H1 (cell line): Measurements from ENCODE around the gene NAGLU. TPM values are rescaled to one million over a fixed set of nuclear protein-coding genes. Genes with fewer than 3 reads are reported as not detected.
A peak's percentile ranks its signal among the peaks of the same experiment; 100 is the strongest.

Source experiments
- CTCF ChIA-PET: fragments of 300-600 bp; sonication (Branson Sonifier 250); formaldehyde crosslinking; loops from one replicate; lab custom pipeline; 2021; ENCODE audit not compliant: partially characterized antibody; lab: Charles Lee
- POLR2A ChIA-PET: fragments of 300-600 bp; sonication (Branson Sonifier 250); formaldehyde crosslinking; loops from one replicate; lab custom pipeline; 2021; ENCODE audit warnings: inconsistent platforms; ENCODE audit not compliant: partially characterized antibody; lab: Charles Lee
- DNase-seq, 2 experiments: peaks; one replicate each; pipeline versions ENCODE4 v3.0.0 to v3.0.0-alpha.2; 2010 to 2022; ENCODE audit warnings: low spot score in 2 of 2, low read depth in 1 of 2, mixed read lengths in 1 of 2
- FAIRE-seq: peaks from 2 replicates; lab custom pipeline; 2011; peaks lifted over from hg19 to GRCh38; lab: Jason Lieb, UNC
- H2AFZ ChIP-seq: 2 replicates; pipeline ENCODE4 v1.8.1; 2012; ENCODE audit warnings: low read length, inconsistent platforms
- H2AK5ac ChIP-seq: 2 replicates; pipeline ENCODE4 v1.6.1; 2013; ENCODE audit warnings: low read depth, low read length
- H2BK120ac ChIP-seq: replicated peaks from 2 replicates; pipeline ENCODE3; 2013; ENCODE audit warnings: low read depth, low read length, inconsistent platforms
- H2BK12ac ChIP-seq: 2 replicates; pipeline ENCODE4 v1.6.1; 2013; ENCODE audit warnings: low read depth, low read length
- H2BK15ac ChIP-seq: 2 replicates; pipeline ENCODE4 v1.6.1; 2013; ENCODE audit warnings: low read length
- H2BK20ac ChIP-seq: 2 replicates; pipeline ENCODE4 v1.6.1; 2013; ENCODE audit warnings: low read length
- H2BK5ac ChIP-seq: 2 replicates; pipeline ENCODE4 v1.6.1; 2013; ENCODE audit warnings: low read depth, low read length
- H3K14ac ChIP-seq: 2 replicates; pipeline ENCODE4 v1.6.1; 2013; ENCODE audit warnings: inconsistent platforms; ENCODE audit not compliant: insufficient read length
- H3K18ac ChIP-seq: 2 replicates; pipeline ENCODE4 v1.6.1; 2013; ENCODE audit warnings: low read length; ENCODE audit errors: extremely low read depth
- H3K23ac ChIP-seq: 2 replicates; pipeline ENCODE4 v1.6.1; 2013; ENCODE audit warnings: inconsistent platforms; ENCODE audit not compliant: insufficient read length
- H3K23me2 ChIP-seq: 2 replicates; pipeline ENCODE4 v1.6.1; 2013; ENCODE audit warnings: low read depth, low read length
- H3K27ac ChIP-seq: 2 replicates; pipeline ENCODE4 v1.6.1; 2011; ENCODE audit warnings: low read depth, low read length, inconsistent platforms
- H3K27me3 ChIP-seq, 4 experiments: replicated peaks in 1 of 4; 1 replicate in 1 of 4; 2 replicates in 3 of 4; pipeline versions ENCODE4 v1.6.1 to v1.8.1; 2011 to 2013; ENCODE audit warnings: low read length in 3 of 4, mild to moderate bottlenecking in 3 of 4, inconsistent platforms in 2 of 4, mixed read lengths in 2 of 4, moderate library complexity in 1 of 4; ENCODE audit not compliant: control insufficient read depth in 3 of 4, insufficient read depth in 3 of 4; ENCODE audit errors: extremely low read depth in 1 of 4
- H3K36me3 ChIP-seq, 4 experiments: 2 replicates each; pipeline versions ENCODE4 v1.6.1 to v1.8.1; 2011 to 2013; ENCODE audit warnings: mild to moderate bottlenecking in 4 of 4, low read length in 3 of 4, moderate library complexity in 2 of 4, control low read depth in 1 of 4, inconsistent platforms in 1 of 4; ENCODE audit not compliant: insufficient read depth in 4 of 4, control insufficient read depth in 2 of 4
- H3K4ac ChIP-seq: replicated peaks from 2 replicates; pipeline ENCODE3; 2013; ENCODE audit warnings: low read length, low read depth, mixed read lengths, inconsistent platforms; ENCODE audit not compliant: insufficient read length
- H3K4me1 ChIP-seq, 4 experiments: replicated peaks in 1 of 4; 1 replicate in 1 of 4; 2 replicates in 3 of 4; pipeline versions ENCODE4 v1.6.1 to v1.8.1; 2011 to 2013; ENCODE audit warnings: low read length in 3 of 4, inconsistent platforms in 2 of 4, mixed read lengths in 1 of 4; ENCODE audit not compliant: insufficient read depth in 4 of 4, control insufficient read depth in 3 of 4
- H3K4me2 ChIP-seq, 2 experiments: 2 replicates each; pipeline versions ENCODE4 v1.6.1 to v1.8.1; 2011 to 2013; ENCODE audit warnings: low read depth in 2 of 2, low read length in 2 of 2, control low read depth in 1 of 2, inconsistent platforms in 1 of 2, mild to moderate bottlenecking in 1 of 2; ENCODE audit not compliant: insufficient read depth in 1 of 2
- H3K4me3 ChIP-seq, 4 experiments: fragments of 200-600, 300-600 bp in 1 of 4; sonication (generic), shearing (Covaris generic), sonication (Bioruptor Twin) in 1 of 4; 2 replicates each; pipeline versions ENCODE4 v1.5.1 to v1.8.1; 2011 to 2016; ENCODE audit warnings: low read length in 4 of 4, low read depth in 3 of 4, control low read depth in 2 of 4, inconsistent platforms in 2 of 4, mild to moderate bottlenecking in 2 of 4, mixed read lengths in 1 of 4, moderate library complexity in 1 of 4; ENCODE audit not compliant: insufficient read depth in 2 of 4; ENCODE audit errors: extremely low read depth in 1 of 4
- H3K56ac ChIP-seq: replicated peaks from 2 replicates; pipeline ENCODE3; 2013; ENCODE audit warnings: low read depth, mild to moderate bottlenecking, mixed read lengths, low read length, inconsistent platforms; ENCODE audit not compliant: insufficient read length
- H3K79me1 ChIP-seq: 2 replicates; pipeline ENCODE4 v1.6.1; 2013; ENCODE audit warnings: low read depth, low read length, control low read depth
- H3K79me2 ChIP-seq, 2 experiments: 2 replicates each; pipeline versions ENCODE4 v1.6.1 to v1.8.1; 2012 to 2013; ENCODE audit warnings: low read length in 2 of 2, mild to moderate bottlenecking in 2 of 2, inconsistent platforms in 1 of 2; ENCODE audit not compliant: insufficient read depth in 2 of 2, control insufficient read depth in 1 of 2
- H3K9ac ChIP-seq, 4 experiments: replicated peaks in 1 of 4; 1 replicate in 1 of 4; 2 replicates in 3 of 4; pipeline versions ENCODE4 v1.6.1 to v1.8.1; 2011 to 2013; ENCODE audit warnings: low read depth in 3 of 4, low read length in 3 of 4, control low read depth in 2 of 4, mild to moderate bottlenecking in 2 of 4, moderate library complexity in 2 of 4, inconsistent platforms in 1 of 4; ENCODE audit errors: extremely low read depth in 1 of 4
- H3K9me3 ChIP-seq, 2 experiments: 2 replicates each; pipeline versions ENCODE4 v1.6.1 to v1.8.1; 2012 to 2013; ENCODE audit warnings: mild to moderate bottlenecking in 2 of 2, moderate library complexity in 2 of 2, control low read depth in 1 of 2, inconsistent platforms in 1 of 2, low read depth in 1 of 2, low read length in 1 of 2, mixed read lengths in 1 of 2; ENCODE audit not compliant: insufficient read depth in 2 of 2
- H4K20me1 ChIP-seq, 2 experiments: replicated peaks in 1 of 2; 2 replicates each; pipeline versions ENCODE3 to v1.8.1; 2011 to 2013; ENCODE audit warnings: inconsistent platforms in 2 of 2, low read length in 2 of 2, mild to moderate bottlenecking in 1 of 2; ENCODE audit not compliant: insufficient read depth in 2 of 2, control insufficient read depth in 1 of 2
- H4K5ac ChIP-seq: 2 replicates; pipeline ENCODE4 v1.6.1; 2013; ENCODE audit warnings: low read length, low read depth, mixed read lengths, inconsistent platforms; ENCODE audit not compliant: insufficient read length
- H4K8ac ChIP-seq: 2 replicates; pipeline ENCODE4 v1.8.0; 2013; ENCODE audit warnings: mild to moderate bottlenecking, moderate library complexity, low read length, inconsistent platforms; ENCODE audit not compliant: insufficient read depth; ENCODE audit errors: extremely low read depth
- H4K91ac ChIP-seq: replicated peaks from 2 replicates; pipeline ENCODE3; 2013; ENCODE audit warnings: low read length, mixed read lengths, inconsistent platforms; ENCODE audit not compliant: insufficient read length
- CHD2 ChIP-seq: IDR thresholded peaks from 2 replicates; pipeline ENCODE4 v1.6.1; 2012; ENCODE audit warnings: low read length, improper control_type of control experiment
- HDAC6 ChIP-seq: IDR thresholded peaks from one replicate; pipeline ENCODE4 v1.7.1; 2012; ENCODE audit warnings: low read depth, mild to moderate bottlenecking, inconsistent platforms, low read length, moderate library complexity
- KDM4A ChIP-seq: IDR thresholded peaks from one replicate; pipeline ENCODE4 v1.7.1; 2012; ENCODE audit warnings: low read depth, mild to moderate bottlenecking, moderate library complexity, low read length, inconsistent platforms; ENCODE audit not compliant: severe bottlenecking
- KDM5A ChIP-seq: fragments of 200-600 bp; IDR thresholded peaks from 2 replicates; pipeline ENCODE4 v1.7.1; 2012; ENCODE audit warnings: mild to moderate bottlenecking, low read length, inconsistent platforms, mixed read lengths
- PHF8 ChIP-seq: fragments of 200-600 bp; sonication (generic); conservative IDR thresholded peaks from 2 replicates; pipeline ENCODE4 v1.7.1; 2012; ENCODE audit warnings: low read depth, mild to moderate bottlenecking, inconsistent platforms, low read length, moderate library complexity
- SIRT6 ChIP-seq: IDR thresholded peaks from one replicate; pipeline ENCODE4 v1.7.1; 2012; ENCODE audit warnings: low read length, inconsistent platforms
- TAF1 ChIP-seq: IDR thresholded peaks from 2 replicates; pipeline ENCODE4 v1.6.1; 2011; ENCODE audit warnings: mild to moderate bottlenecking, low read depth, low read length
- USF2 ChIP-seq: IDR thresholded peaks from 2 replicates; pipeline ENCODE4 v1.6.1; 2011; ENCODE audit warnings: low read length, improper control_type of control experiment
- WGBS, 2 experiments: shearing (Covaris generic) in 1 of 2; methylation state at CpG; one replicate each; pipeline versions ENCODE4 v1.1.6 to v1.1.7; 2013 to 2015; ENCODE audit warnings: low lambda C conversion rate in 2 of 2, mixed read lengths in 2 of 2, inconsistent platforms in 1 of 2, low coverage in 1 of 2, missing lambda C conversion rate in 1 of 2; ENCODE audit not compliant: insufficient replicate concordance in 2 of 2, insufficient coverage in 1 of 2, insufficient read length in 1 of 2; ENCODE audit errors: extremely low coverage in 1 of 2, missing lambda C conversion rate in 1 of 2; 5-methylcytosine and 5-hydroxymethylcytosine counted together
- polyA plus RNA-seq, 7 experiments: library from polyadenylated mRNA; depleted of rRNA in 3 of 7; stranded (reverse) in 5 of 7; unstranded in 2 of 7; fragments of >200 nt in 5 of 7; fragments of 200-250 nt in 2 of 7; gene quantifications; 1 replicate in 5 of 7; 2 replicates in 1 of 7; 4 replicates in 1 of 7; pipeline versions ENCODE4 v1.2.1 to v1.2.3, GENCODE V29; 2011 to 2013; ENCODE audit warnings: missing spikeins in 2 of 7, mixed read lengths in 2 of 7
- total RNA-seq: library from RNA; stranded (reverse); fragmentation: NEBNext Ultra II Directional; extraction: Animal tissue kit (Norgen Biotek cat#: 25700); gene quantifications from 2 replicates; pipeline ENCODE4 v1.2.1, GENCODE V29; 2021
- TF ChIP-seq, protein P1 (sequence below): IDR thresholded peaks from 2 replicates; pipeline ENCODE4 v1.6.1; 2011; ENCODE audit warnings: low read depth, mild to moderate bottlenecking, low read length; ENCODE audit not compliant: insufficient read depth

The NAGLU gene
- total and polyA plus RNA-seq, 2 of the 8 experiments (the other 6 are each of a cell fraction or from before 2014, with no cell fraction given) = 21.3 to 21.6 TPM

GRCh38 chr17:42554250-42555121, 18.4 kb downstream of the NAGLU start:
- H2AFZ ChIP-seq = peak overlapping the region; percentile 68; the same call in 1 of the 2 replicates
- no peaks in the 10 kb centered on the region; a peak in 1 of 4 replicates for H3K79me2 ChIP-seq
- peak overlapping the region; percentile 35 to 82 (median 59) for H3K9ac ChIP-seq
- peak overlapping the region; percentile 55; the same call in 1 of the 2 replicates for H2BK12ac ChIP-seq
- no peak overlapping the region; the same call in 1 of the 2 replicates for H2BK15ac ChIP-seq
- no peaks in the 10 kb centered on the region for H3K9me3 ChIP-seq
- FAIRE-seq = no peak
- no peaks in the 10 kb centered on the region; a peak in 1 of 7 replicates for H3K27me3 ChIP-seq
- peak overlapping the region; percentile 97 for H3K4ac ChIP-seq
- H3K79me1 ChIP-seq = peaks cover 2% of the 10 kb centered on the region
- H3K18ac ChIP-seq = peak overlapping the region; percentile 87
- H3K27ac ChIP-seq = peak overlapping the region; percentile 53; the same call in 1 of the 2 replicates
- H3K4me1 ChIP-seq = peaks cover 0 to 9% (median 6%) of the 10 kb centered on the region in 4 experiments; a peak in 6 of 7 replicates
- H2BK20ac ChIP-seq = no peak overlapping the region
- WGBS, 2 experiments = 4% methylated on average over 45 of the region's 82 CpGs; no CpG with 5 or more reads in 1 of the 2 experiments
- POLR2A ChIA-PET = interaction anchor here (0.6 to 2.9 kb wide), 10 partner anchors 11 to 209 kb away, joined by 3 to 16 read pairs (median 4); partner anchors contain the start of genes MLX and NAGLU
- H2BK5ac ChIP-seq = peak overlapping the region; percentile 97
- peak in 1 of 2 experiments; percentile 95 for DNase-seq
- H3K23me2 ChIP-seq = peaks cover 3% of the 10 kb centered on the region; the same call in 1 of the 2 replicates
- H4K91ac ChIP-seq = peak overlapping the region; percentile 98
- H3K4me3 ChIP-seq = peak overlapping the region; percentile 61 to 84 (median 71)
- peak overlapping the region; percentile 86 for H4K8ac ChIP-seq
- H2AK5ac ChIP-seq = no peak overlapping the region
- no peak overlapping the region for H3K23ac ChIP-seq
- H4K20me1 ChIP-seq = peaks cover 0 to 1% of the 10 kb centered on the region in 2 experiments
- peak overlapping the region; percentile 78 for H2BK120ac ChIP-seq
- peak overlapping the region; percentile 88 for H3K14ac ChIP-seq
- CTCF ChIA-PET = interaction anchor here (0.6 to 3.1 kb wide), 7 partner anchors 11 to 122 kb away, joined by 3 to 15 read pairs (median 5); partner anchors contain the start of genes MLX and PSMC3IP
- H4K5ac ChIP-seq = peak overlapping the region; percentile 78
- peak overlapping the region; percentile 82 for H3K56ac ChIP-seq
- H3K36me3 ChIP-seq = no peaks in the 10 kb centered on the region
- peak overlapping the region; percentile 75 to 87 for H3K4me2 ChIP-seq
- TF ChIP-seq CHD2 = no peak
- TF ChIP-seq, protein P1, sequence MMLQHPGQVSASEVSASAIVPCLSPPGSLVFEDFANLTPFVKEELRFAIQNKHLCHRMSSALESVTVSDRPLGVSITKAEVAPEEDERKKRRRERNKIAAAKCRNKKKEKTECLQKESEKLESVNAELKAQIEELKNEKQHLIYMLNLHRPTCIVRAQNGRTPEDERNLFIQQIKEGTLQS = no peak
- TF ChIP-seq KDM5A = no peak
- TF ChIP-seq KDM4A = peak; percentile 68
- TF ChIP-seq TAF1 = peak; percentile 71
- no peak for TF ChIP-seq USF2
- no peak for TF ChIP-seq SIRT6
- peak; percentile 68; the same call in 1 of the 2 replicates for TF ChIP-seq PHF8
- TF ChIP-seq HDAC6 = no peak
